ENCODE data around the gene CYP2A7.
"Not testable (repeated sequence)": the region's sequence is repeated elsewhere in the genome, so short reads cannot be mapped to it uniquely, and the experiment has no call there.

The CYP2A7 gene

DNA sequence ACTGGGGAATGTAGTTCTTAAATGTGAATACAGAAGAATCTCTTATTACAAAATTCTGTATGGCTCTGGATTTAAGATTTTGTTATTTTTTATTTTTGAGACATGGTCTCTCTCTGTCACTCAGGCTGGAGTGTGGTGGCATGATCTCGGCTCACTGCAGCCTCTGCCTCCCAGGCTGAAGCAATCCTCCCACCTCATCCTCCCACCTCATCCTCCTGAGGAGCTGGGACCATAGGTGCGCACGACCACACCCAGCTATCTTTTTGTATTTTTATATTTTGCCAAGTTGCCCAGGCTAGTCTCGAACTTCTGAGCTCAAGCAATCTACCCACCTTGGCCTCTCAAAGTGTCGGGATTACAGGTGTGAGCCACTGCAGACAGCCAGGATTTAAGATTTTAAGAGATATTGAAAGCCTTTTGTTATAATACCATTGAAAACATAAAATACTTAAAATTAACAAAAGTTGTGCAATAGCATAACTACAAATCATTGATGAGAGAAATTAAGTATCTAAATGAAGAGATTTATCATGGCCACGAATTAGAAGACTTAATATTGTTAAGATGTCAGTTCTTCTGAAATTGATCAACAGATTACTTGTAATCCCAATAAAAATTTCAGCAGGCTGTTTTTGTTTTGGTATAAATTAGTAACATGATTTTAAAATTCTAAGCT lies 45.1 kb downstream of the CYP2A7 start:
- no peak for ATAC-seq
- TF ChIP-seq OSR1 (CRISPR knock-in tag; IDR thresholded peaks at IDR 0.05): no peak
- TF ChIP-seq ISL1 (CRISPR knock-in tag; IDR thresholded peaks at IDR 0.05): no peak
- TF ChIP-seq ZFP3 (CRISPR knock-in tag; IDR thresholded peaks at IDR 0.05): no peak
- no peak for TF ChIP-seq SNAI2 (CRISPR knock-in tag; IDR thresholded peaks at IDR 0.05)
- TF ChIP-seq CSRNP3 (CRISPR knock-in tag; IDR thresholded peaks at IDR 0.05): no peak

GRCh38 chr19:40833728-40834533 lies 48.1 kb downstream of the CYP2A7 start:
- not testable (repeated sequence) for ATAC-seq

- not testable (repeated sequence) for ATAC-seq
Observed at GRCh38 chr19:40832431-40832790, 49.6 kb downstream of the CYP2A7 start.

GRCh38 chr19:40831502-40832430 lies 50.3 kb downstream of the CYP2A7 start:
- ATAC-seq: no peak; the same call in 2 of the 3 replicates
- no peak for TF ChIP-seq POU6F1 (CRISPR knock-in tag; IDR thresholded peaks at IDR 0.05; ENCODE audit: borderline replicate concordance, low read depth)
- TF ChIP-seq ESRRG (CRISPR knock-in tag; IDR thresholded peaks at IDR 0.05): no peak
- no peak for TF ChIP-seq RARB (CRISPR knock-in tag; IDR thresholded peaks at IDR 0.05)
- no peak for TF ChIP-seq PPARA (CRISPR knock-in tag; IDR thresholded peaks at IDR 0.05; ENCODE audit: borderline replicate concordance)
- TF ChIP-seq ISL1 (CRISPR knock-in tag; IDR thresholded peaks at IDR 0.05): no peak
- no peak for TF ChIP-seq ZNF8 (CRISPR knock-in tag; IDR thresholded peaks at IDR 0.05)
- TF ChIP-seq, protein P1, sequence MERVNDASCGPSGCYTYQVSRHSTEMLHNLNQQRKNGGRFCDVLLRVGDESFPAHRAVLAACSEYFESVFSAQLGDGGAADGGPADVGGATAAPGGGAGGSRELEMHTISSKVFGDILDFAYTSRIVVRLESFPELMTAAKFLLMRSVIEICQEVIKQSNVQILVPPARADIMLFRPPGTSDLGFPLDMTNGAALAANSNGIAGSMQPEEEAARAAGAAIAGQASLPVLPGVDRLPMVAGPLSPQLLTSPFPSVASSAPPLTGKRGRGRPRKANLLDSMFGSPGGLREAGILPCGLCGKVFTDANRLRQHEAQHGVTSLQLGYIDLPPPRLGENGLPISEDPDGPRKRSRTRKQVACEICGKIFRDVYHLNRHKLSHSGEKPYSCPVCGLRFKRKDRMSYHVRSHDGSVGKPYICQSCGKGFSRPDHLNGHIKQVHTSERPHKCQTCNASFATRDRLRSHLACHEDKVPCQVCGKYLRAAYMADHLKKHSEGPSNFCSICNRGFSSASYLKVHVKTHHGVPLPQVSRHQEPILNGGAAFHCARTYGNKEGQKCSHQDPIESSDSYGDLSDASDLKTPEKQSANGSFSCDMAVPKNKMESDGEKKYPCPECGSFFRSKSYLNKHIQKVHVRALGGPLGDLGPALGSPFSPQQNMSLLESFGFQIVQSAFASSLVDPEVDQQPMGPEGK (CRISPR knock-in tag; IDR thresholded peaks at IDR 0.05; ENCODE audit: borderline replicate concordance): no peak

DNA sequence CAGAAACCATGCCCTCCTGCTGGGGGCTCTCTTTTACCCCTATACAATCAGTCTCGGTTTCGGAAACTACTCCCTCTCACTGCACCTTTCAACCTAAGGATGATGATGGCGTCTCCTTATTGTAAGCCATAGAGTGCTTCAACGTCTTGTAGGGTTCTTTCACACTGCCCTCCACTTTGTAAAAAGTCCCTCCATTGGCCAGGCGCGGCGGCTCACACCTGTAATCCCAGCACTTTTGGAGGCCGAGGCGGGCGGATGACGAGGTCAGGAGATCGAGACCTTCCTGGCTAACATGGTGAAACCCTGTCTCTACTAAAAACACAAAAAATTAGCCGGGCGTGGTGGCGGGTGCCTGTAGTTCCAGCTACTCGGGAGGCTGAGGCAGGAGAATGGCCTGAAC lies 51.3 kb downstream of the CYP2A7 start:
- not testable (repeated sequence) for ATAC-seq

GRCh38 chr19:40829205-40829604 lies 52.8 kb downstream of the CYP2A7 start:
- no peak for ATAC-seq
- no peak for TF ChIP-seq POU6F1 (CRISPR knock-in tag; IDR thresholded peaks at IDR 0.05; ENCODE audit: borderline replicate concordance, low read depth)
- no peak for TF ChIP-seq TSHZ2 (CRISPR knock-in tag; IDR thresholded peaks at IDR 0.05)
- TF ChIP-seq ZFP3 (CRISPR knock-in tag; IDR thresholded peaks at IDR 0.05): no peak
- TF ChIP-seq, protein P1 (CRISPR knock-in tag; IDR thresholded peaks at IDR 0.05; ENCODE audit: borderline replicate concordance): no peak
- TF ChIP-seq OSR1 (CRISPR knock-in tag; IDR thresholded peaks at IDR 0.05): no peak
- TF ChIP-seq ZNF8 (CRISPR knock-in tag; IDR thresholded peaks at IDR 0.05): no peak
- no peak for TF ChIP-seq ISL1 (CRISPR knock-in tag; IDR thresholded peaks at IDR 0.05)
- TF ChIP-seq ZFP30 (CRISPR knock-in tag; IDR thresholded peaks at IDR 0.05): no peak
- TF ChIP-seq ARNTL (CRISPR knock-in tag; IDR thresholded peaks at IDR 0.05; ENCODE audit: borderline replicate concordance, low read depth): no peak
- no peak for TF ChIP-seq SNAI2 (CRISPR knock-in tag; IDR thresholded peaks at IDR 0.05)
- no peak for TF ChIP-seq RARB (CRISPR knock-in tag; IDR thresholded peaks at IDR 0.05)
- no peak for TF ChIP-seq ZC3H10 (CRISPR knock-in tag; IDR thresholded peaks at IDR 0.05)
- TF ChIP-seq ZNF70 (CRISPR knock-in tag; IDR thresholded peaks at IDR 0.05): no peak
- no peak for TF ChIP-seq PPARA (CRISPR knock-in tag; IDR thresholded peaks at IDR 0.05; ENCODE audit: borderline replicate concordance)
- no peak for TF ChIP-seq ZNF565 (CRISPR knock-in tag; conservative IDR thresholded peaks at IDR 0.05; ENCODE audit: low read depth)

Data from SK-N-SH treated with all-trans-retinoic acid at 6 μM for 48 hours (cell line).